Stimulated activated naive CD4-positive, alpha-beta T cell treated with Interleukin-2 at 50 U/mL for 16 hours (primary cell): ENCODE measurements around the gene DKK3.

Source experiments
- DNase-seq: peaks from one replicate; lab custom pipeline; 2025; lab: John Stamatoyannopoulos, UW

DKK3 gene

DNA sequence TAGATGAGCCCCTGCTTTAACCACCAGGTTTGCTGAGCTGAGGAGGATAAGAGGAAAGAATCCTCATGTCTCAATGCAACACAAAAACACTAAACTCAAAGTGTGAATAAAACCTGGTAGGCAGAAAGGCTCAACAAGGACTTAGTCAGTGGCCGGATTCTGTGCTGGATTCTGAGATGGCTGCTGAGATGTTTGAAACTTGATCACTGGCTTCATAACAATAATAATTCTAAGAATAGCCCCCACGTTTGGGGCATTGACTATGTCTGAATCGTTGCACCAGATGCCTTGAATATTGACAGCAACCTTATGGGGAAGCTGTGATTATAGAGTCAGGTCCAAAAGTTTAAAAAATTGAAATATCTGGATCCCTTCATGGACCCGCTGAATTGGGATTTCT is 4.6 kb downstream of the DKK3 start:
- DNase-seq, result no peak

DNA sequence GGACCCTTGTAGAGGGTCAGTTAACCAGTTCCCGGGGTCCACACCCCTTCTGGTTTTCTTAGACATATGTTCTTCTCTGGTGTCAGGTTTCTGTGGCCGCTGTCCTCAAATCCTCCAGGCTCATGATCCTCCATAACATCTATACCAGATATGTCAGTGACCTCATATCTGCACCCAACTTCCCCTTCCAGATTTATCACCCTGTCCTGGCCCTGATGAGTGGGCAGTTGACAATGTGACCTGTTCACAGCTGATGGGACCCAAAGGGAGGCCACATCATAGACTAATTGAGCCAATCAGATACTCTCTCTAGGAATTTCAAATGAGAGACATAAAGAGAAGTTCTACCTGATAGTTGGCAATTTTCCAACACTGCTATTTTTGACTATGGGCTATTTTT is 5.1 kb downstream of the DKK3 start:
- DNase-seq, result no peak

DNA sequence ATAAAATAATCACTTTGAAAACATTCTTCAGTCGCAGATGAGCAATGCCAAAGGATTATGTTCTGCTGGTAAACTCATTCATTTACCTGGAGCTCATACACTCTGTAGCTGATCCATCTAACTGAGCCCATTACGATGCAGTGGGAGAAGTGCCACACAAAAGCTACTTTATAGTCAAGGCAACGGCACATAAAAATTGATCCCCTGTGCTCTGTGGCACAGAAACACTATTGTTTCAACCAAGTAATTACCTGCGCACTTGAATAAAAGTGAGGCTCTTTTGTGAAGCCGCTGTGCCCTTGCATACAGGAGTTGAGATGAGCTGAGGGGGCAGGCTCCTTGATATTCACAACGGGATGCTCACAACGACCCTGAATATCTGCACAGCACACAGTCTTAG is 7.2 kb downstream of the DKK3 start:
- DNase-seq, result no peak

DNA sequence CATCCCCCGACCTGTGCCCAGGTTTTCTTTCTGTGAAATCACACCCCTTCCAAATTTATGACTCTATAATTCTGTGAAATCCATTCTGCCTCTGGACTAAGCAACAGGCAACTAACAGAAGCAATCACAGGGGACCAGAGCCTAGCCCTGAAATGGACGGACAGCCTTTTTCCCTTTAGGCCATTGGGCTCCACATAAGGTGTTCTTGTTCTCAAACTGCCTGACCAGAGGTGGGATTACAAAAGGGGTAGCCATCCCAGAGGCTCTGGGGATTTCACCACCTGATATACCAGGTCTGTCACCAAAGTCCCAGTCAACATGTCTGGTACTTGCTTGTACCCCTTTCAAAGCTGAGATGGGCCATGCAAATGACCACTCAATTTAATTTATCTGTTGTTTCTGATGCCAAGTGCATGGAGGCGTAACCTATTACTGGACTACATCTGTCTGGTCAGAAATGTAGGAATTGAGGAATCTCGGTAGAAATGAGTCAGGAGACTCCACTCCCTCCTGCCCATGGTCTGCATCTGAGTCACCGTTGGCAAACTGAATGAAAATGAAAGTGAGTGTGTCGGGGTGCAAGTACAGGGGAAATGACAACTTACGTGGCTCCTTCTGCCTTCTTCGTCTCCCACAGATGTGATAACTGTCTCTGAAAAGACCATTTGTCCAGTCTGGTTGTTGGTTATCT is 10.2 kb downstream of the DKK3 start:
- no peak for DNase-seq

DNA sequence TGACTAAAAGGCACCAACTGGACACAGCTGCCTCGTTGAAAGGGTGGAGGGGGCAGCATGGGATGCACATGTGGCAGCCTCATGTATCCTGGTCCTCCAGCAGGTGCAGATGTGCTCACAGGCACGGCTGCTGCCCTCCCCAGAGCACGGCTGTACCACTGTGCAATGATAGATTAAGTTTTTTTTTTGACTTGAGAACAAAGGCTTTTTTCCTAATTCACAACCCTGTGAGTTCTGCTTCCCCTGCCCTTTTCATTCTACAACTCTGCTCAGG is 11.4 kb downstream of the DKK3 start:
- DNase-seq, result no peak

DNA sequence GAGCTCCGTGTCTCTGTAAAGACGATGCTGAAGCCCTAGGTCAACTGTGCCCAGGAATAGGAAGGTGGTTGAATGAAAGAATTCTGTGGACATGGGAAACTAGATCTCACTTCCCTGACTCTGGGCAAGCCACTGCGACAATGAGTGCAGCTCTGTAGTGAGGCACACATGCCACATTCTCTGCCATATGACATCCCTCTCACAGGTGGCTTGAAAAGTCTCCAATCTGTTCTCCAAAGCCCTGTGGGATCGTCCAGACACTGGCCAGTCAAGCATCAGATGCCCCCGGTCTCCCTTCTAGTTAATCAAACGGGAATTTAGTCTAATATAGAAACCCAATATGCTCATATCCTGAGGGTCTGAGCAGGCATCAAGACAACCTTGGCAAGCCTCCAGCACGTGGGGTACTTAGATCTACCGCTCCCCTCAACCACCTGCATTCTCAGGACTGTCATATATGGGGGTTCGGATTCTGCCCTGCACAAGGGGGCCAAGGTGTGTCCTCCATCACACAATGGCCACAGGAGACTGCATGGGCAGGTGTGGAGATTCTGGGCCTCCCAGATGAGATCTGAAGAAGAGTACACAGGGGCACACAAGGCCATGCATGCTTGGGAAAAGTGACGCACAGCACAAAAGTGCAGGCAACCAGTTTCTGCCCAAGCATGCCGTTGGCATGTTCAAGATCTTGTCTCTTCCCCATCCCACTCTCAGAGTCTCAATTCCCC is 11.9 kb downstream of the DKK3 start:
- DNase-seq, result no peak

DNA sequence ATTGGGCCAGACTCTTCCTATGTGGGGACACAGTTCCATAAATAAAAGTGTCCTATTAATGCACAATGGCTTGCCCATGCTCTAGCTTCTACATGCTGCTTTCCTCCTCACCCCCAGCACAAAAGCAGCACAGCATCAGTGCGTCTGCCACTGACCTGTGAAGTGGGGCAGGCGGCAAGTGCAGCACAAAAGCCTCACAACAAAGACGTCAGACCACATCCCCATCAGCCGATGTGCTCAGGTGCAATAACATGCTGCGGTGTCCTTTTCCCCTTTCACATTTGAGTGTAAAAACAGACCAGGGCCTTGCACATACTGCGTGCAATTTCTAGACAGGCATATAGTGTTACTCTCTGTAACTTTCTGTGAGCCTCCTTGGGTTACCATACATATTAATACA is 12.8 kb downstream of the DKK3 start:
- DNase-seq, result no peak

DNA sequence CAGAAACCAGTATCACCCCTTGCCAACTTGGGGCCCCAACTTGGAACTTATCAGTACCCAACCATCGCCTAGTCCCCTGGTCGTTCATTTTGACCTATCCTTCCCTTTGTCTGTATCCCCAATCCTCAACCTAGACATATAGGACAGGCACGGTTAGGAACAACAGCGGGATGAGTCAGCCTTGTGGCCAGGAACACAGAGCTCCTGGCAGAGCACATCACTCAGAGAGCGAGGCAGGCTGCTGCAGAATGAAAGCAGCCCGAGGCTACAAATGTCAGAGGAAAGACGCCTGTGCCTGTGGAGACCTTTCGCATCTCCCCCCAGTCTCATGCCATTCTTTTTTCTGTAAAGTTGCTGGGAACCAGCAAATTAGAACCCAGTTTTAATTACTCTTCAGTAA is 14.6 kb downstream of the DKK3 start:
- no peak for DNase-seq

DNA sequence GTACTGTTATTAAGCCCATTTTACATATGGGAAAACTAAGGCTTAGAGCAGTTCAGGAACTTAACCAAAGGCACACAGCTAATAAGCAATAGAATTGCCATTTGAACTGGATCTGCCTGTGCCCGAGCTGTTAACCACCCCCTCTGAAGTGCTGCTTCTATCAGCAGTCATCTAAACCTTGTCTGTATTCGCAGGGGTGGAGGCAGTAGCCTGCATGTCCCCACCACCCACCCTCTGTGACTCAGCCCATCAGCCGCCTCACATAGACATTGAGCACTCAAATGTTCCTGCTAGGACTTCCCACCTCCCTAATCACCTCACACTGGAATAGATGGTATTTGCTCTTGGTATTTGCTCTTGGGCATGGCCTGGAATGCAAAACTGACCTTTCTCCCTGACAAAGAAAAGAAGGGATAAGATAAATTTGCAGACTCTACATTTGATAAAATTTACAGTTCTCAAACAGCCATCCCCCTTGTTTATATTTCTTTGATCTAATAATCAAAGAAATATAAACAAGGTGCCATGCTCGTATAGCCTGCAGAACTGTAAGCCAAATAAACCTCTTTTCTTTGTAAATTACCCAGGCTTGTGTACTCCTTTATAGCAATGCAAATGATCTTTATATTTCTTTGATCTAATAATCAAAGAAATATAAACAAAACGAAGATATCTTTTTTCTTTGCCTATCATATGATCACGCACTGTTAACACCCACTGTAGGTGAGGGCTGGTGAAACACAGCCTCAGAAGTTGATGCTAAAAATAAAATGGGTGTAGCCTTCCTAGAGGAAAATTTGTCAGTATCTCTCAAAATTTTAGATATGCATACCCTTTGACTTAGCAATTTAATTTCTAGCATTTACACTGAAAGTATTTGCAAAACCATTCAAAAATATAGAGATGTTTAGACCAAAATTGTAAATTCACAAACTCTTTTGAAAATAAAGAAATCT is 15.9 kb downstream of the DKK3 start:
- DNase-seq, result no peak

DNA sequence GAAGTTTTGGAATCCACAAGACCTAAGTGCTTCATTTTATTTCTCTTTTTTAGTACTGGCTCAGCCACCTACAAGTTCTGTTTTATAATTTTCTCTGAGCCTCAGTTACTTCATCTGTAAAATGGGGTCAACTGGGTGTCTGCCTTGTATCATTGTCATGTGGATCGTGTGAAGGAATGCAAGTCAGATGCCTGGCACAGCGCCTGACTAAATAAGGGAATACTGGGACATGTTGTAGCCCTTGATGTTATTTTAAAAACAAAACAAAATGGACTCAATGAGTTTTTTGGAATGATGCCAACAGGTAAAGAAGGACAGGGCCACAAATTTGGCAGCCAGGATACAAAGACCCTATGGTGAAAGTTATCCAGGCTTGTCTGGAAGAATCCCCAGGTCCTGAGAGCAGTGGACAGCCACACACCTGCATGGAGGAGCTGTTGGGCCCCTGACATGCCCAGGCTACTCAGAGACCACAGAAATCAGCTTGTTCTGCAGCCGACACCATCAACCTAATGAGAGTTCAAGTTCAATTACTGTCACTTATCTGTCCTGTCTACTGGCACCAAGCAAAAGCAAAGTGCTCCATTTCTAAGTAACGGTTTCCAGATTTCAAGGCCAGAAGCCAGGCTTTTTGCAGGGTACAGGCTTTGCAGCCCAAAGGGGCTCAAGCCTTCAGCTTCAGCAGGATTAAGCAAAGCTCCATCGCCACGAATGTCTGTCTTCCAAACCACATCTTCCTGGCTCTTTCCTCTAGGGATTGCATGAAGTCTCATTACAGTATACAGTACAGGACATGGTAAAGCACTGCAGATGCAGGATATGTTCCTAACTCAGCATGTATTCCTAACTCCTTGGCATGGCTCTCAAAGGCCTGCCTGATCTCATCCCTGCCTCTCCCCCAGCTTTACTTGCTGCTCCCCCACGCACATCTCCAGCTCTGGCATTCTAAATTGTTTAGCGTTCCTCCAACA is 18.4 kb downstream of the DKK3 start:
- no peak for DNase-seq

DNA sequence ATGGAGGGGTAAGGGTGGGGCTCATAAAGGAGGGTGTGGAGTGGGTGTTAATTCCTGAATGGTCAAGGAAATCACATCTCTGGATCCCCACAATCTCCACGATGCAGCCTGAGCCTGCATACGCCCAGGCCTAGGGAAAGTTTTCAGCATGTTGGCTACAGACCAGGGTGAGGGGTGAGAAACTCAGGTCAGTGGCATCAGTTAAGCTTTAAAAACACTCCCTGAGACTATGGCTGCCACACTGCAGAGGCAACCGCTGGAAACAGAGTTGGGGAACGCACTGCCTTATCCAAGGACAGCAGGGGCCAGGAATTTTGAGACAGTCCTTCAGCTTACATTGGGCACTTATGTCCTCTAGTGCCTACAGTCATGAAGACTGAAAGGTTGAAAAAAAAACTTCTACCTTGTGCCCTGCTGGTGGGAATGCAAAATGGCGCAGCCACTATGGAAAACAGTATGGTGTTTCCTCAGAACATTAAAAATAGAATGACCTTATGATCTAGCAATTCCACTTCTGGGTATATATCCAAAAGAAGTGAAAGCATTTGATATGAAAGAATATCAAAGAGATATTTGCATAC is 19.7 kb downstream of the DKK3 start:
- DNase-seq, result no peak

DNA sequence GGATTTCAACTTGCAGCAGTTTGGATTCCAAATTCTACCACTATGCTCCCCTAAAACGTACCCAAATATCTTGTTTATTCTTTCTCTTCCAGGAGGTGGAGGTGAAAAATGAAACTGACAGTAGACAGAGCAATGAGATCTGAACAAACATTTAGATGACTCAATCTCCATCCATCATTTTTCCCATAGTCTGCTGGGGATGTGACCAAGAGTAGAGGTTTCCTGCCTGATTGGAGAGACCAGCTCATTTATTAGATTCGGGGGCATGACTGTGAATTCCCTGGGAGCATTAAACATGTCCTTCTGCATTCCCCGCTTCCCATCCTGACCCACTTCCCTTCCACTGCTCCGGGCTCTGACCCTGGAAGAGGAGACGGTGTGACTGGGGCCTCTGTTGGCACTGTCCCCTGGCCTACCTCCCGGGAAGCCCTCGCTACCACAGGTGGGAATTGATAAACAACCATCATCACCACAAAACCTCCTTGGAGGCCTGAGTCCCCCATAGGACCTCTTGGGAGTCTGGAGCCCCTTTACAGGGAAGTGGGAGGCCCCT is 20.3 kb downstream of the DKK3 start:
- DNase-seq, result no peak

DNA sequence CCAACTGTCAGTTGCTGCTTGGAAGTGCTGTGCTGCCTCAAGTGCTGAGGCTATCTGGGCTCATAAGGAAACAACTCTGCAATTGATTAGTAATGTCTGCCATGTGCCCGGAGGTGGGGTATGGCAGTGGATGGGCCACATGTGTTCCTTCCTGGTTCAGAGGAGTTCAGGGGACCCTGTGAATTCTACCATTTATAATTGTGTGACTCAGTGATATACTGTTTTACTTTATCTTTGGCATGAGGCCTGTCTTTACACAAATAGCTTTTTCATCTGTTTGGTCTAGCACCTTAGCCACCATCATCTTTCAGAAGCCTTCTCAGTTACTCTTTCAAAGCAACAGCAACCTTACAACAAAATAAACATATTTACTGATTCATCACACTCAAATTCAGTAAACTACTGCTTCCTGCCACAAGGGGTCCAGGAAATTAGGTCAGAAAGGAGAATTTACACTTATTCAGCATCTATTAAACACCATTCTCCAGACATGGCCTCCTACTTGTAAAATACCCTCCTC is 20.9 kb downstream of the DKK3 start:
- DNase-seq, result no peak

DNA sequence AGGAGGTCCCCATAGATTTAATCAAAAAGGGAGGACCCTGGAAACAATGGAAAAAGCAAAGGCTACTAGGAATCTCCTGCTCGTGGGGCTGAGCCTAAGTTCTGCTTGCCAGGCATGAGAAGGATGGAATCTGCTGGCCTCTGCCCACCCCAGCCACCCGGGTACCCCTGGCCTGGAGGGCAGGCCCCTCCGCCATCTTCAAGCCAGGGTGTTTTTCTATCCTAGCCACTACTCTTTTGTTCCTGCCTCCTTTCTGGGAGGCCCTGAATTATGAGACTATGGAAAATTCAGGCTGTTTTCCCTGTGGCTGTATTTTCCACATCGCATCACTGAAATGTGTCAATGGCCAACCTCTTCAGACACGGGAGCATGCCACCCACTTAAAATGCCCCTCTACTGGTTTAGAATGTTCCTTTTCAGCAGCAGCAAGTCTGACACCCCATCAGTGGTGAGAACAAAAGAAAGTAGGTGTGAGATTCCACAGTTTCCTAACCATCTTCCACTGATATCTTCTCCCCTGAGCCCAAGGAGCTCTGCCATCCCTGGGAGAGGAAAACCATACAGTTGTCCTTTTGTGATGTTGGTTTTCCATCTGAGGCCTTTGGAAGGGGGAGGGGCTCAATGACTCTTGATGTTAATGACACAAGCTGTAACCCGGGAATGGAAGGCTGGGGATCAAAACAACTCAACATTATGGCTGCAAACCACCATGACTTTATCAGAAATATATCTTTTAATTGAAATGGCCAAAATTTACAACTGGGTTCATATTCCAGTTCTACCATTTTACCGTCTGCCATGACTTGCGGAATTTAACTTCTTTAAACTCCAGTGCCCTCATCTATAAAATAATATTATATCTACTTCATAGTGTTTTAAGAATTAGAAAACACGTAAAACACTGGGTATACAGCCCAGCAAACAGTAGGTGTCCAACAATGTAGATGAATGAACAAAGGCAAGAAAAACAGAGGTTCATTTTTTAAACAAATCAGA is 22.2 kb downstream of the DKK3 start:
- no peak for DNase-seq

DNA sequence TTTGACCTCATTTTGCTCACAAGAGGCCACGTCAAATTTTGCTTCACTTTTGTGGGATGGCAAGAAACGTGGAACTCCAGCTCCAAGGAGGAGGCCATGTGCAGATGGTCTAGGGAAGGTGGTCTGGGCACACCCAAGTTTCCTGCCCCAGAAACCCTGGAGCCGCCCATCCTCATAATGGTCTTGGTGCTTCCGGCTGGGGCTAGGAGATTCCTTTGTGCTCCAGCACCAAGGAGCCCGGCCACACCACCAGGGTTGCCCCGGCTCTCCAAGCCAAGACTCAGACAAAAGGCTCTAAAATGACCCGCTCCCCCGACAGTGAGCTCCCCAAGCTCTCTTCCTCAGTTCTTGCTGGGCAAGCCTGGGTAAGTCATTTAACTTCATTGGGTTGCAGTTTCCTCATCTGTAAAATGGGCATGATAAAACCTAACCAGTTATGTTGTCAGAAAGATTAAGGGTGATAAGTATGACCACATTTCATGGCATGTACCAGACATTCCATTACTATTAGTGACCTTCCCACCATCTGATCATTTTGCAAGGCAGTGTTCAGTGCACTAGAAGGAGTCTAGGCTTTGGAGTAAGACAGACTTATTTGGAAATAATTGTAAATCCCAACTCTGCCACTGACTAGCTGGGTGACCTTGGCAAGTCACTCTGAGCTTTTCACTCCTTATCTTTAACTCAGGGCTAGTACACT is 23.3 kb downstream of the DKK3 start:
- no peak for DNase-seq

DNA sequence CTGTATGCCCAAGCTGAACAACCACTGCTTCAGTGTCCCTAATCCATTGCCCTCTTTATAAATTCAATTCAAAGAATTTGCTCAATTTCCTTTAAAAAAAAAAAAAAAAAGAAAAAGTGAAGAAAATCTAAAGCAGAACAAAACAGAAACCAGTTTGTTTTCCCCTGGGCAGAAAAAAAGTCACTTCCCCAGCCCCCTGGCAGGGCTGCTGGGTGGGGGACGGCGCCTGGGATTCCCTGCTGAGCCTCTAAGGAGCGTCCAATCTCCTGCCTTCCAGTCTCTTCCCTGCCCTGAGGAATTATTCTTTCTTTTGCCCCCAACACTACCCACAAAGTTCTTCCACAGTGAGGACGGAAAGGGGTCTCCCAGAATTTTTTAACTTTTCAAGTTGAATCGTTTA is 23.9 kb downstream of the DKK3 start:
- DNase-seq, result no peak

DNA sequence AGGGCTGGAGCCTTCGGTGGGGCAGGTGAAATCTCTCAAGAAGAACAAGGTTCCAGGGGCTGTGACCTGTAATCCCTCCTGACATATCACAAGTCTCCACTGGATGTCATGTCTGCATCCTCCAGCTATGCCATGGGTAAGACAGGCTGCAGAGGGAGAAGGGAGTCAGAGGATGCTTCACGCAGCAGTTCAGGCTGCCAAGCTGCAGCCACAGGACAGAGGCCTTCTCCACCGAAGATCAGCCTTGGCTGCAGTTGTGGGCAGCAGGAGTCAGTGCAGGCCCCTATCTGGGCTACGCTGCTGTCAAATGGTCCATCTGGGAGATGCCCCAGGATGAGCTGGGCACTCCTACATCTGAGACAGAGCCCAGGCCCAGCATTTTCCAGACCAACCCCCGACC is 25.0 kb downstream of the DKK3 start:
- no peak for DNase-seq

DNA sequence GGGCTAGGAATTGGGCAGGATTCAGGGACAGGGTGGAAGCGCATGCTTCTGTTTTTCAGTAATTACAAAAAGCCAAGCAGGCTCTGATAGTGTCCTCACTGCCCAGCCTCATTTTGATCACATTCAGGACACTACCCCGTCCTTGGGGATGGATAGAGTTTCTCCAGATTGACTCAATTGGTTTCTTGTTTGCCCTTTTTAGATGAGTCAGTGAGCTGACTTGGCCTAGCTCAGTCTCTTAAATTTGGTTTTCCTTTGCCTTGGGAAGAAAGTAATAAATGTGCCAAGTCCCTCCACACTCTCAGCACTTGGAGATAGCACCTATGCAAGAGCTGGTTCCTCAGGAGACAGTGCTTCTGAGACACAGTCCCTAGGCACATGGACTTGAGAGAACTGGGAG is 25.5 kb downstream of the DKK3 start:
- no peak for DNase-seq

DNA sequence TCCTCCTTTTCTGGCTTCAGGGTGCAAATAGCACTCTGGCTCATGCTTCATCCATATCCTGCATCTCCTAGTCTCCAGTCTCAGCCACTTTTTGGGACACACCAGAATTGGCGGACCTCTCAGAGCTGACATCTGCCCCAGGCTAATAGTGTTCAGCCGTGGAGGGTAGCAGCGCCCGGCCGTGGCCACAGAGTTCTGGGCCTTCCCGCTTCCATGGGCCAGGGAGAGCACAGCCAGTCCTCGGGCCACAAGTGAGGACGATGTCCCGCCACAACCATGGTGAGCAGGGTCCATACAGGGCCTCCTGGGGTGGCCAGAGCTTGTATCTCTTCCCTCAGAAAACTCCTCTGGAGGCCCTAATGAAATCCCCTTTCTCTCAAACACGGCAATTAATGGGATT is 26.0 kb downstream of the DKK3 start:
- no peak for DNase-seq
